ENCODE measurements around the gene FBXL20. TPM values are rescaled to one million over a fixed set of nuclear protein-coding genes. Genes with fewer than 3 reads are reported as not detected.
"Not testable (repeated sequence)": the region's sequence is repeated elsewhere in the genome, so short reads cannot be mapped to it uniquely, and the experiment has no call there.

Gene FBXL20
- total and polyA plus RNA-seq, 2 experiments from 2014 or later = 10.2 to 20.4 TPM

DNA sequence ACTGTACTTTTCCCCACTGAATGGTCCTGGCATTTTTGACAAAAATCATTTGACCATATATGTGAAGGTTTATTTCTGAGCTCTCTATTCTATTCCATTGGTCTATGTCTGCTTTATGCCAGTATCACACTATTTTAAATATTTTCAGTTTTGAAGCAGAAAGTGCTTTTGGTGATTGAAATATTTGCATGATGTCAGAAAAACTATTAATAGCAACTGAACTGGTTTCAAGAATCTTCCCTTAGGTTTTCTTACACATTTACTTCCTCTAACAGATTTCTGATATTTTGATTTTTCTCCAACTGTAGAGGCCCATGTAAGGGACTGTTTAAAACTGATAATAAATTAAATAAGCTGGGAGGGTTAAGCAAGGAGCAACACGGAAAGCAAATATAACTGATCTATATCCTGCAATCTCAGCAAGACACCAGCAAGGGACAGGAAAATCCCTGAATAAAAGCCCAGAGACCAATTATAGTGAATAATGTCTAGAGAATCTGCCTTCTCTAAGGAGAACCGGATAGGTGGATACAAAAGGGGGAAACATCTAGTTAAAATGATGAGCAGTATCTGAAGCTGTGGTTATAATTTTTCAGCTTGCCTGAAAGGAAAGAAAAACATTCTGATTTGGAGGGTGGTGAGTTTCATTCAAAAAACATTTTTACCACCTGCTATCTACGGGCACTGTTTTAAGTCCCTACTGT lies 94.8 kb downstream of the FBXL20 start:
- peaks cover 6% of the 10 kb centered on the region for H3K4me1 ChIP-seq (ENCODE audit: low read depth)
- H3K4me3 ChIP-seq = no peak overlapping the region
- TF ChIP-seq, protein P1, sequence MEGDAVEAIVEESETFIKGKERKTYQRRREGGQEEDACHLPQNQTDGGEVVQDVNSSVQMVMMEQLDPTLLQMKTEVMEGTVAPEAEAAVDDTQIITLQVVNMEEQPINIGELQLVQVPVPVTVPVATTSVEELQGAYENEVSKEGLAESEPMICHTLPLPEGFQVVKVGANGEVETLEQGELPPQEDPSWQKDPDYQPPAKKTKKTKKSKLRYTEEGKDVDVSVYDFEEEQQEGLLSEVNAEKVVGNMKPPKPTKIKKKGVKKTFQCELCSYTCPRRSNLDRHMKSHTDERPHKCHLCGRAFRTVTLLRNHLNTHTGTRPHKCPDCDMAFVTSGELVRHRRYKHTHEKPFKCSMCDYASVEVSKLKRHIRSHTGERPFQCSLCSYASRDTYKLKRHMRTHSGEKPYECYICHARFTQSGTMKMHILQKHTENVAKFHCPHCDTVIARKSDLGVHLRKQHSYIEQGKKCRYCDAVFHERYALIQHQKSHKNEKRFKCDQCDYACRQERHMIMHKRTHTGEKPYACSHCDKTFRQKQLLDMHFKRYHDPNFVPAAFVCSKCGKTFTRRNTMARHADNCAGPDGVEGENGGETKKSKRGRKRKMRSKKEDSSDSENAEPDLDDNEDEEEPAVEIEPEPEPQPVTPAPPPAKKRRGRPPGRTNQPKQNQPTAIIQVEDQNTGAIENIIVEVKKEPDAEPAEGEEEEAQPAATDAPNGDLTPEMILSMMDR (IDR thresholded peaks at IDR 0.05; ENCODE audit: low read depth, low read length) = no peak
- H3K27ac ChIP-seq = no peak overlapping the region
- peak in 1 of 2 donors; percentile 8 for DNase-seq (ENCODE audit: low read depth in 1 of 2, low spot score in 1 of 2)
- no peaks in the 10 kb centered on the region for H3K36me3 ChIP-seq
- H3K27me3 ChIP-seq = no peaks in the 10 kb centered on the region
- no peaks in the 10 kb centered on the region for H3K9me3 ChIP-seq (ENCODE audit: low read depth)

DNA sequence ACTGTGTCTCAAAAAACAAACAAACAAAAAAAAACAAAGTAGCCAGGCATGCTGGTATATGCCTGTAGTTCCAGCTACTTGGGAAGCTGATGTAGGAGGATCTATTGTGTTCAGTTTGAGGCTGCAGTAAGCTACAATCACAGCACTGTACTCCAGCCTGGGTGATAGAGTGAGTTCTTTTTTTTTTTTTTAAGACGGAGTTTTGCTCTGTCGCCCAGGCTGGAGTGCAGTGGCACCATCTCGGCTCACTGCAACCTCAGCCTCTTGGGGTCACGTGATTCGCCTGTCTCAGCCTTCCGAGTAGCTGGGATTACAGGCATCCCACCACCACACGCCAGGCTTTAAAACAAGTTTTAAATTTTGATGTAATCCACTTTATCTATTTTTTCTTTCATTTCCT lies 95.4 kb downstream of the FBXL20 start:
- Histone ChIP-seq H3K27ac (no peak overlapping the region), H3K27me3 (no peaks in the 10 kb centered on the region)
- peak; percentile 6 to 7 for DNase-seq (ENCODE audit: low read depth in 1 of 2, low spot score in 1 of 2)

DNA sequence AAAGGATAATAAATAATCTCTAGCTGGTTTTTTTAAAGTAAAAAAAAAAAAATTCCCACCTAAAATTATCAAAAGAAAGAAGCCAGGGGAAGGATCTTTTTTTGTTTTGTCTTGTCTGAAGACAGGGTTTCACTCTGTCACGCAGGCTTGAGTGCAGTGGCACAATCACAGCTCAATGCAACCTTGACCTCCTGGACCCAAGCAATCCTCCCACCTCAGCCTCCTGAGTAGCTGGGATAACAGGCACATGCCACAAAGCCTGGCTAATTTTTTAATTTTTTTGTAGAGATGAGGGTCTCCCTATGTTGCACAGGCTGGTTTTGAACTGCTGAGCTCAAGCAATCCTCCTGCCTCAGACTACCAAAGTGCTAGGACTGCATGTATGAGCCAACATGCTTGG lies 97.2 kb downstream of the FBXL20 start:
- TF ChIP-seq, protein P1 (IDR thresholded peaks at IDR 0.05; ENCODE audit: low read depth, low read length) = no peak
- H3K36me3 ChIP-seq = peaks cover 3% of the 10 kb centered on the region
- no peak overlapping the region for H3K4me3 ChIP-seq
- H3K27ac ChIP-seq = no peak overlapping the region
- peaks cover 6% of the 10 kb centered on the region for H3K4me1 ChIP-seq (ENCODE audit: low read depth)
- DNase-seq (ENCODE audit: low read depth in 1 of 2, low spot score in 1 of 2) = no peak
- no peaks in the 10 kb centered on the region for H3K9me3 ChIP-seq (ENCODE audit: low read depth)
- no peaks in the 10 kb centered on the region for H3K27me3 ChIP-seq

More for the DNA sequence above, 95.4 kb downstream of the FBXL20 start:
- Histone ChIP-seq H3K9me3 (ENCODE audit: low read depth) (no peaks in the 10 kb centered on the region), H3K36me3 (no peaks in the 10 kb centered on the region), H3K4me1 (ENCODE audit: low read depth) (peaks cover 6% of the 10 kb centered on the region), H3K4me3 (no peak overlapping the region)
- TF ChIP-seq, protein P1 (IDR thresholded peaks at IDR 0.05; ENCODE audit: low read depth, low read length) = no peak

DNA sequence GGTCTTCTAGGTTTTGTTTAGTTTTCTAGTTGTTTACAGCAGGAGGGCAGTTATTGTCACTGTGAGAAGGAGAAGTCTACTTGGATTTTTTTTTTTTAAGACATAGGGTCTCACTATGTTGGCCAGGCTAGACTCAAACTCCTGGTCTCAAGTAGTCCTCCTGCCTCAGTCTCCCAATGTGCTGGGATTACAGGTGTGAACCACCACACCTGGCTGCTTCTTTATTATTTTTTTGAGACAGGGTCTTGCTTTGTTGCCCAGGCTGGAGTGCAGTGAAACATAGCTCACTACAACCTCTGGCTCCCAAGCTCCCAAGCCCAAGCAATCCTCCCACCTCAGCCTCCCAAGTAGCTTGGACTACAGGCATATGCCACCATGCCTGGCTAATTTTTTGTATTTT lies 107.4 kb downstream of the FBXL20 start:
- DNase-seq (ENCODE audit: low read depth in 1 of 2, low spot score in 1 of 2) = no peak

GRCh38 chr17:39292546-39292945 lies 108.9 kb downstream of the FBXL20 start:
- H3K27ac ChIP-seq; H3K4me3 ChIP-seq; H3K27me3 ChIP-seq; DNase-seq (ENCODE audit: low read depth in 1 of 2, low spot score in 1 of 2); H3K4me1 ChIP-seq (ENCODE audit: low read depth); H3K9me3 ChIP-seq (ENCODE audit: low read depth): not testable (repeated sequence)
- peaks cover 12% of the 10 kb centered on the region for H3K36me3 ChIP-seq

More for the DNA sequence above, 107.4 kb downstream of the FBXL20 start:
- no peak overlapping the region for H3K4me3 ChIP-seq
- peaks cover 26% of the 10 kb centered on the region for H3K36me3 ChIP-seq
- no peaks in the 10 kb centered on the region for H3K9me3 ChIP-seq (ENCODE audit: low read depth)
- TF ChIP-seq, protein P1 (IDR thresholded peaks at IDR 0.05; ENCODE audit: low read depth, low read length) = no peak
- H3K27ac ChIP-seq = no peak overlapping the region
- no peaks in the 10 kb centered on the region for H3K4me1 ChIP-seq (ENCODE audit: low read depth)
- no peaks in the 10 kb centered on the region for H3K27me3 ChIP-seq

DNA sequence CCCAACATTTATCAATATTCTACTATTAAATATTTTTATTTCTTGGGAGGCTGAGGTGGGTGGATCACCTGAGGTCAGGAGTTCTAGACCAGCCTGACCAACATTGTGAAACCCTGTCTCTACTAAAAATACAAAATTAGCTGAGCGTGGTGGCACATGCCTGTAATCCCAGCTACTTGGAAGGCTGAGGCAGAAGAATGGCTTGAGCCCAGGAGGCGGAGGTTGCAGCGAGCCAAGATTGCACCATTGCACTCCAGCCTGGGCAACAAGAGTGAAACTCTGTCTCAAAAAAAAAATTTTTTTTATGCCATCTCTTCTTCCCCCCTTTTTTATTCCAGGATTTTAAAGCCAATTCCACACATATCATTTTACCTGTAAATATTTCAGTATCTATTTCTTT lies 114.9 kb downstream of the FBXL20 start:
- H3K36me3 ChIP-seq; H3K27me3 ChIP-seq; H3K27ac ChIP-seq; H3K9me3 ChIP-seq (ENCODE audit: low read depth); H3K4me1 ChIP-seq (ENCODE audit: low read depth); H3K4me3 ChIP-seq; DNase-seq (ENCODE audit: low read depth in 1 of 2, low spot score in 1 of 2): not testable (repeated sequence)

All from cardiac muscle cell (in vitro differentiated cells and primary cell).